Bronchial epithelial cell (primary cell): ENCODE results near the gene ARHGAP45. TPM values are rescaled to one million over a fixed set of nuclear protein-coding genes. Genes with fewer than 3 reads are reported as not detected.
A peak's percentile ranks its signal among the peaks of the same experiment; 100 is the strongest.

Source experiments
- DNase-seq: peaks from one replicate; pipeline ENCODE4 v3.0.0-alpha.2; 2010; ENCODE audit warnings: low read depth
- FAIRE-seq: peaks from 2 replicates; lab custom pipeline; 2011; peaks lifted over from hg19 to GRCh38; lab: Jason Lieb, UNC
- H3K27me3 ChIP-seq: 2 replicates; pipeline ENCODE4 v1.5.1; 2011; ENCODE audit warnings: low read length; ENCODE audit not compliant: control insufficient read depth, insufficient read depth
- H3K36me3 ChIP-seq: 2 replicates; pipeline ENCODE4 v1.5.1; 2011; ENCODE audit warnings: low read length; ENCODE audit not compliant: control insufficient read depth, insufficient read depth
- H3K4me3 ChIP-seq: 2 replicates; pipeline ENCODE4 v1.5.1; 2011; ENCODE audit warnings: mild to moderate bottlenecking, low read depth, low read length, control low read depth
- total RNA-seq: library from RNA; depleted of rRNA; stranded (reverse); fragments of >200 nt; gene quantifications from 2 replicates; pipeline ENCODE4 v1.2.1, GENCODE V29; 2014
- TF ChIP-seq, protein P1 (sequence below): IDR thresholded peaks from 2 replicates; pipeline ENCODE4 v1.5.1; 2011; ENCODE audit warnings: mild to moderate bottlenecking, moderate library complexity, low read length, control low read depth, inconsistent platforms; ENCODE audit not compliant: insufficient read depth, severe bottlenecking

Gene ARHGAP45
- total RNA-seq, 1 donor from 2014 or later, result 11.8 TPM

GRCh38 chr19:1053176-1054101, 13.5 kb upstream of the ARHGAP45 start:
- no peak for FAIRE-seq

DNA sequence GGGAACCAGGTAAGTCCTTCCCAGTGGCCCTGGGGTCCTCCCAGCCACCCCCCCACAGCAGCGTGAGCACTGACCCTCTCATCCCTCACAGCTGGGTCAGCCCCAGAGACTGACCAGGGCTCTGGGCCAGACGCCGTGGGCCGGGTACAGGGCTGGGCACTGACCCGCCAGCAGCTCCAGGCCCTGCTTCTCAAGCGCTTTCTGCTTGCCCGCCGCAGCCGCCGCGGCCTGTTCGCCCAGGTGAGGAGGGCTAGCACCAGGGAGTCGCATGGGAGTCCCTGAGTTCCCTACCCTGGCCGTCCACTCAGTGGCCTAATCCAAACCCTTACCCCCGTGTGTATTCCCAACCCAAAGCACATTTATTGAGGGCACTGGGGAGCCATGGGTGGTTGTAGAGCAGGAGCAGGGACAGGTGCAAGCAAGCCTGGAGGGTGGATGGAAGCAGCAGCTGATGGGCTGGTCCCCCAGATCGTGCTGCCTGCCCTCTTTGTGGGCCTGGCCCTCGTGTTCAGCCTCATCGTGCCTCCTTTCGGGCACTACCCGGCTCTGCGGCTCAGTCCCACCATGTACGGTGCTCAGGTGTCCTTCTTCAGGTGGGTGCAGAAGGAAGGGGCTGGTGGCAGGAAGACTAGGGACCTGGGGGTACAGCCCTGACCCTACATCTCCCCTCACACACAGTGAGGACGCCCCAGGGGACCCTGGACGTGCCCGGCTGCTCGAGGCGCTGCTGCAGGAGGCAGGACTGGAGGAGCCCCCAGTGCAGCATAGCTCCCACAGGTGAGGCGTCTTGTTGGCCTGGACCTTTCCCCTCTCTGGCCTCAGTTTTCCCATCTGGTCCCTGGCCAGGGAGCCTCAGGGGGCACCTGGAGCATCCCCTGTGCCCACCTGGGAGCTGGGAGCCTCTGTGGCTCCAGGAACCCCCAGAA, 12.6 kb upstream of the ARHGAP45 start:
- no peaks in the 10 kb centered on the region for H3K27me3 ChIP-seq
- H3K36me3 ChIP-seq, result peaks cover 13% of the 10 kb centered on the region
- FAIRE-seq, result no peak
- H3K4me3 ChIP-seq, result no peak overlapping the region
- TF ChIP-seq, protein P1, sequence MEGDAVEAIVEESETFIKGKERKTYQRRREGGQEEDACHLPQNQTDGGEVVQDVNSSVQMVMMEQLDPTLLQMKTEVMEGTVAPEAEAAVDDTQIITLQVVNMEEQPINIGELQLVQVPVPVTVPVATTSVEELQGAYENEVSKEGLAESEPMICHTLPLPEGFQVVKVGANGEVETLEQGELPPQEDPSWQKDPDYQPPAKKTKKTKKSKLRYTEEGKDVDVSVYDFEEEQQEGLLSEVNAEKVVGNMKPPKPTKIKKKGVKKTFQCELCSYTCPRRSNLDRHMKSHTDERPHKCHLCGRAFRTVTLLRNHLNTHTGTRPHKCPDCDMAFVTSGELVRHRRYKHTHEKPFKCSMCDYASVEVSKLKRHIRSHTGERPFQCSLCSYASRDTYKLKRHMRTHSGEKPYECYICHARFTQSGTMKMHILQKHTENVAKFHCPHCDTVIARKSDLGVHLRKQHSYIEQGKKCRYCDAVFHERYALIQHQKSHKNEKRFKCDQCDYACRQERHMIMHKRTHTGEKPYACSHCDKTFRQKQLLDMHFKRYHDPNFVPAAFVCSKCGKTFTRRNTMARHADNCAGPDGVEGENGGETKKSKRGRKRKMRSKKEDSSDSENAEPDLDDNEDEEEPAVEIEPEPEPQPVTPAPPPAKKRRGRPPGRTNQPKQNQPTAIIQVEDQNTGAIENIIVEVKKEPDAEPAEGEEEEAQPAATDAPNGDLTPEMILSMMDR, result no peak
- no peak for DNase-seq

More at GRCh38 chr19:1053176-1054101, 13.5 kb upstream of the ARHGAP45 start:
- Histone ChIP-seq H3K27me3 (no peaks in the 10 kb centered on the region), H3K36me3 (peaks cover 11% of the 10 kb centered on the region), H3K4me3 (no peak overlapping the region)
- no peak for DNase-seq
- TF ChIP-seq, protein P1, result no peak

- Histone ChIP-seq H3K27me3 (no peaks in the 10 kb centered on the region), H3K36me3 (peaks cover 13% of the 10 kb centered on the region), H3K4me3 (no peak overlapping the region)
- no peak for FAIRE-seq
- TF ChIP-seq, protein P1, result no peak
- no peak for DNase-seq
Observed at GRCh38 chr19:1055028-1055425, 11.9 kb upstream of the ARHGAP45 start.

DNA sequence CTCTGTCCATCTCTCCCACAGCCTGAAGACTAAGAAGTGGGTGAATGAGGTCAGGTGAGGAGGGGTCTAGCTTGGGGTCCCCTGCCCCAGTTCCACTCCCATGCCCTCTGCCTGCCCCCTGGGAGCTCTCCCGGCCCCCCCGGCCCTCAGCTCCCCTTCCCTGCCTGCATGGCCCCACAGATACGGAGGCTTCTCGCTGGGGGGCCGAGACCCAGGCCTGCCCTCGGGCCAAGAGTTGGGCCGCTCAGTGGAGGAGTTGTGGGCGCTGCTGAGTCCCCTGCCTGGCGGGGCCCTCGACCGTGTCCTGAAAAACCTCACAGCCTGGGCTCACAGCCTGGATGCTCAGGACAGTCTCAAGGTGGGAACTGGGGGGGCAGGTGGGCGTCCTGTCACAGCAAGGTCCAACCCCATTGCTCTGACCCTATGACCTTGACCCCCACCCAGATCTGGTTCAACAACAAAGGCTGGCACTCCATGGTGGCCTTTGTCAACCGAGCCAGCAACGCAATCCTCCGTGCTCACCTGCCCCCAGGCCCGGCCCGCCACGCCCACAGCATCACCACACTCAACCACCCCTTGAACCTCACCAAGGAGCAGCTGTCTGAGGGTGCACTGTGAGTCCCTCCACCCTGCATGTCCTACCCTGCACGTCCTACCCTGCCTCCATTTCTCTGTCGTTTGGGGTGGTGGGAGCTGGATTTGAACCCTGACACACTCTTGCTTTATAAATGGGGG, 10.9 kb upstream of the ARHGAP45 start:
- DNase-seq, result no peak
- Histone ChIP-seq H3K36me3 (peaks cover 13% of the 10 kb centered on the region), H3K27me3 (no peaks in the 10 kb centered on the region), H3K4me3 (no peak overlapping the region)
- TF ChIP-seq, protein P1, result no peak
- no peak for FAIRE-seq

DNA sequence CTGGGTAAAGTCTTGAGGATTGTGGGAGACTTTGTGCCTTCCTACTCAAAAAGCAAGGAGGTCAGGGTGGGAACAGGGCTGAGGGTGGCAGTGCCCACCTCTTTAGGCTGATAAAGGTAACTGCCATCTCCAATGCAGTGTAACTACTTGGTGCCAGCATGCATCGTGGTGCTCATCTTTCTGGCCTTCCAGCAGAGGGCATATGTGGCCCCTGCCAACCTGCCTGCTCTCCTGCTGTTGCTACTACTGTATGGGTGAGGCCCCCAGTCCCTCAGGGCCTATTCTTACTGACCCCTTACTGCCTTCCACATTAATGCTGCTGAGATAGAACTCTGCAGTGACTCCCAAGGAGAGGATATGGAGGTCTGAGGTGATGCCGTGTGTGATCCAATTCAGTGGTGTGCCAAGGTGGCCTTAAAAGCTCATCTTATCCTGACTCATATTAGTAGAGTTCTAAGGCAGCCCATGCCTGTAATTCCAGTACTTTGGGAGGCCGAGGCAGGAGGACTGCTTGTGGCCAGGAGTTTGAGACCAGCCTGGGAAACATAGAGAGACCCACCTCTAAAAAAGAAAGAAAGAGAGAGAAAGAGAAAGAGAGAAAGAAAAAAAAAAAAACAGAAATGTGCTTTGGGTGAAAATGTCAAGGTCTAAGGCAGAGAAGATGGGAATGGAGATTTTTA, 9.7 kb upstream of the ARHGAP45 start:
- no peaks in the 10 kb centered on the region for H3K27me3 ChIP-seq
- peak; percentile 28 for DNase-seq
- no peak for FAIRE-seq
- H3K4me3 ChIP-seq, result no peak overlapping the region
- TF ChIP-seq, protein P1, result no peak
- peaks cover 13% of the 10 kb centered on the region for H3K36me3 ChIP-seq
